ENCODE measurements around the gene KCNC2.

DNA sequence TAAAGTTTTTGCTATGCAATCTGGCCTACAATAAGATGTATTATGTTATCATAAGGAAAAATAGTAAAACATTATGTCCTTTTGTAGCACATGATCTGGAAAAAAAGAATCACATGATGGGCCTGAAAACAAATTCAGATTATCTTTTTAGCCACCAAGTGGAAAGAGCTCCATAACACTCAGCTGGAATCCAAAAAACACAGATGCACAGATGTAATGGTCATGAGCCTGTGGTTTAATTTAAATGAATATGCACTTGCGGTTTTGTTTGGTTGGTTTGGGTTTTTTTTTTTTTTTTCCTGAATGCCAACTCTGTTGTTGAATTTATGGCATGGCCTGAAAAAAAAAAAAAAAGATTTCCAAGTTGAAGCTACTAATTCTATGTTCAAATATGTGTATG is 4.1 kb downstream of the KCNC2 start:
- TF ChIP-seq POLR2A (IDR thresholded peaks at IDR 0.05) = no peak
- TF ChIP-seq, protein P1, sequence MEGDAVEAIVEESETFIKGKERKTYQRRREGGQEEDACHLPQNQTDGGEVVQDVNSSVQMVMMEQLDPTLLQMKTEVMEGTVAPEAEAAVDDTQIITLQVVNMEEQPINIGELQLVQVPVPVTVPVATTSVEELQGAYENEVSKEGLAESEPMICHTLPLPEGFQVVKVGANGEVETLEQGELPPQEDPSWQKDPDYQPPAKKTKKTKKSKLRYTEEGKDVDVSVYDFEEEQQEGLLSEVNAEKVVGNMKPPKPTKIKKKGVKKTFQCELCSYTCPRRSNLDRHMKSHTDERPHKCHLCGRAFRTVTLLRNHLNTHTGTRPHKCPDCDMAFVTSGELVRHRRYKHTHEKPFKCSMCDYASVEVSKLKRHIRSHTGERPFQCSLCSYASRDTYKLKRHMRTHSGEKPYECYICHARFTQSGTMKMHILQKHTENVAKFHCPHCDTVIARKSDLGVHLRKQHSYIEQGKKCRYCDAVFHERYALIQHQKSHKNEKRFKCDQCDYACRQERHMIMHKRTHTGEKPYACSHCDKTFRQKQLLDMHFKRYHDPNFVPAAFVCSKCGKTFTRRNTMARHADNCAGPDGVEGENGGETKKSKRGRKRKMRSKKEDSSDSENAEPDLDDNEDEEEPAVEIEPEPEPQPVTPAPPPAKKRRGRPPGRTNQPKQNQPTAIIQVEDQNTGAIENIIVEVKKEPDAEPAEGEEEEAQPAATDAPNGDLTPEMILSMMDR (IDR thresholded peaks at IDR 0.05) = no peak

Data from heart left ventricle (tissue), 13 donors.